ENCODE measurements around the gene SIVA1. TPM values are rescaled to one million over a fixed set of nuclear protein-coding genes. Genes with fewer than 3 reads are reported as not detected.

SIVA1 gene
- total and polyA plus RNA-seq, 2 of the 8 experiments (the other 6 are each of a cell fraction or from before 2014, with no cell fraction given) = 123 to 589 TPM

- no peak overlapping the region for H3K4me2 ChIP-seq (ENCODE audit: insufficient read depth in 1 of 2, low read depth in 2 of 2, low read length in 2 of 2)
- H4K8ac ChIP-seq (ENCODE audit: extremely low read depth, insufficient read depth, low read length) = no peak overlapping the region
- no peak for FAIRE-seq
Observed at GRCh38 chr14:104787736-104788135, 34.8 kb downstream of the SIVA1 start.

More at GRCh38 chr14:104787736-104788135, 34.8 kb downstream of the SIVA1 start:
- H2BK120ac ChIP-seq (replicated peaks; ENCODE audit: low read depth, low read length) = no peak overlapping the region
- H2AK5ac ChIP-seq (ENCODE audit: low read depth, low read length) = no peak overlapping the region
- peaks cover 28 to 33% of the 10 kb centered on the region in 2 experiments for H4K20me1 ChIP-seq (replicated peaks in 1 of 2; ENCODE audit: control insufficient read depth in 1 of 2, insufficient read depth in 2 of 2, low read length in 2 of 2)
- no peak overlapping the region for H3K4ac ChIP-seq (replicated peaks; ENCODE audit: insufficient read length, low read depth, low read length)
- H3K23me2 ChIP-seq (ENCODE audit: low read depth, low read length) = no peaks in the 10 kb centered on the region
- no peak overlapping the region for H3K18ac ChIP-seq (ENCODE audit: extremely low read depth, low read length)
- no peak overlapping the region for H3K9ac ChIP-seq (replicated peaks in 1 of 4; ENCODE audit: extremely low read depth in 1 of 4, low read depth in 3 of 4, low read length in 3 of 4)
- ChIA-PET POLR2A (ENCODE audit: partially characterized antibody) (interaction anchor here (1.5 to 1.6 kb wide), 2 partner anchors 12 to 18 kb away, joined by 3 to 4 read pairs; no protein-coding TSS in a partner anchor), CTCF (ENCODE audit: partially characterized antibody) (interaction anchor here (1.1 to 11.1 kb wide), 2 partner anchors 17 to 39 kb away, joined by 3 to 110 read pairs; no protein-coding TSS in a partner anchor)
- WGBS, 2 experiments (ENCODE audit: extremely low coverage in 1 of 2, insufficient coverage in 1 of 2, insufficient read length in 1 of 2, insufficient replicate concordance in 2 of 2, low coverage in 1 of 2, low lambda C conversion rate in 2 of 2, missing lambda C conversion rate in 1 of 2) = 97% methylated on average over 6 of the region's 7 CpGs; no CpG with 5 or more reads in 1 of the 2 experiments
- no peak overlapping the region for H2BK20ac ChIP-seq (ENCODE audit: low read length)
- DNase-seq (ENCODE audit: low read depth in 1 of 2, low spot score in 2 of 2) = no peak
- H2BK12ac ChIP-seq (ENCODE audit: low read depth, low read length) = no peak overlapping the region
- no peak overlapping the region for H3K23ac ChIP-seq (ENCODE audit: insufficient read length)
- no peaks in the 10 kb centered on the region; a peak in 1 of 4 replicates for H3K79me2 ChIP-seq (ENCODE audit: control insufficient read depth in 1 of 2, insufficient read depth in 2 of 2, low read length in 2 of 2)
- H2BK5ac ChIP-seq (ENCODE audit: low read depth, low read length) = no peak overlapping the region
- H4K5ac ChIP-seq (ENCODE audit: insufficient read length, low read depth, low read length) = no peak overlapping the region
- no peak overlapping the region for H3K27ac ChIP-seq (ENCODE audit: low read depth, low read length)
- no peak overlapping the region for H3K56ac ChIP-seq (replicated peaks; ENCODE audit: insufficient read length, low read depth, low read length)
- peaks cover 0 to 4% (median 0%) of the 10 kb centered on the region in 4 experiments; a peak in 3 of 8 replicates for H3K36me3 ChIP-seq (ENCODE audit: control insufficient read depth in 2 of 4, insufficient read depth in 4 of 4, low read length in 3 of 4)
- H3K27me3 ChIP-seq (replicated peaks in 1 of 4; ENCODE audit: control insufficient read depth in 3 of 4, extremely low read depth in 1 of 4, insufficient read depth in 3 of 4, low read length in 3 of 4) = no peaks in the 10 kb centered on the region
- no peaks in the 10 kb centered on the region for H3K4me1 ChIP-seq (replicated peaks in 1 of 4; ENCODE audit: control insufficient read depth in 3 of 4, insufficient read depth in 4 of 4, low read length in 3 of 4)
- peaks cover 2% of the 10 kb centered on the region for H3K79me1 ChIP-seq (ENCODE audit: low read depth, low read length)
- no peak overlapping the region for H3K4me3 ChIP-seq (ENCODE audit: extremely low read depth in 1 of 4, insufficient read depth in 2 of 4, low read depth in 3 of 4, low read length in 4 of 4)
- TF ChIP-seq MAFK (IDR thresholded peaks at IDR 0.05; ENCODE audit: low read depth, low read length) = no peak
- no peak for TF ChIP-seq NANOG (IDR thresholded peaks at IDR 0.05; ENCODE audit: insufficient read depth, low read depth, low read length, poor library complexity, severe bottlenecking)
- no peak for TF ChIP-seq USF2 (IDR thresholded peaks at IDR 0.05; ENCODE audit: low read length)
- no peak for TF ChIP-seq TAF1 (IDR thresholded peaks at IDR 0.05; ENCODE audit: low read depth, low read length)
- no peak for TF ChIP-seq BCL11A (IDR thresholded peaks at IDR 0.05; ENCODE audit: low read depth in 2 of 2, low read length in 2 of 2)
- TF ChIP-seq BRCA1 (IDR thresholded peaks at IDR 0.05; ENCODE audit: low read depth, low read length) = no peak
- TF ChIP-seq JUND (IDR thresholded peaks at IDR 0.05; ENCODE audit: low read length) = no peak
- no peak for TF ChIP-seq HDAC6 (IDR thresholded peaks at IDR 0.05; ENCODE audit: low read depth, low read length)
- TF ChIP-seq TBP (IDR thresholded peaks at IDR 0.05; ENCODE audit: low read depth, low read length) = no peak
- TF ChIP-seq EP300 (IDR thresholded peaks at IDR 0.05; ENCODE audit: borderline replicate concordance in 1 of 2, low read depth in 2 of 2, low read length in 2 of 2) = no peak
- no peak for TF ChIP-seq SIRT6 (IDR thresholded peaks at IDR 0.05; ENCODE audit: low read length)
- no peak for TF ChIP-seq TEAD4 (IDR thresholded peaks at IDR 0.05; ENCODE audit: low read depth, low read length)
- H2AFZ ChIP-seq (ENCODE audit: low read length) = no peak overlapping the region
- no peak overlapping the region for H2BK15ac ChIP-seq (ENCODE audit: low read length)
- no peak overlapping the region for H3K14ac ChIP-seq (ENCODE audit: insufficient read length)
- H4K91ac ChIP-seq (replicated peaks; ENCODE audit: insufficient read length, low read length) = no peak overlapping the region
- no peaks in the 10 kb centered on the region for H3K9me3 ChIP-seq (ENCODE audit: insufficient read depth in 2 of 2, low read depth in 1 of 2, low read length in 1 of 2)
